ENCODE data around the gene MTG1. TPM values are rescaled to one million over a fixed set of nuclear protein-coding genes. Genes with fewer than 3 reads are reported as not detected.
"Not testable (repeated sequence)": the region's sequence is repeated elsewhere in the genome, so short reads cannot be mapped to it uniquely, and the experiment has no call there.

The MTG1 gene
- total RNA-seq, 1 donor from 2014 or later: 65.2 TPM

GRCh38 chr10:133405272-133405671 lies 11.3 kb downstream of the MTG1 start:
- Mint-ChIP-seq H3K27me3 (ENCODE audit: unreplicated experiment) (no peaks in the 10 kb centered on the region), H3K9me3 (ENCODE audit: unreplicated experiment) (peaks cover 21% of the 10 kb centered on the region), H3K4me3 (ENCODE audit: unreplicated experiment) (no peak overlapping the region), H3K36me3 (ENCODE audit: unreplicated experiment) (peaks cover 77% of the 10 kb centered on the region), H3K27ac (ENCODE audit: unreplicated experiment) (no peak overlapping the region), H3K4me1 (ENCODE audit: unreplicated experiment) (no peaks in the 10 kb centered on the region)
- DNase-seq (ENCODE audit: extremely low spot score, unreplicated experiment): no peak
- TF ChIP-seq CTCF (IDR thresholded peaks at IDR 0.05): no peak

- DNase-seq (ENCODE audit: extremely low spot score, unreplicated experiment): no peak
- no peak for TF ChIP-seq CTCF (IDR thresholded peaks at IDR 0.05)
- Mint-ChIP-seq H3K4me1 (ENCODE audit: unreplicated experiment) (no peaks in the 10 kb centered on the region), H3K9me3 (ENCODE audit: unreplicated experiment) (peaks cover 24% of the 10 kb centered on the region), H3K36me3 (ENCODE audit: unreplicated experiment) (peaks cover 81% of the 10 kb centered on the region), H3K4me3 (ENCODE audit: unreplicated experiment) (no peak overlapping the region), H3K27me3 (ENCODE audit: unreplicated experiment) (no peaks in the 10 kb centered on the region), H3K27ac (ENCODE audit: unreplicated experiment) (no peak overlapping the region)
Observed at GRCh38 chr10:133405844-133406527, 12.0 kb downstream of the MTG1 start.

GRCh38 chr10:133411523-133412380 lies 17.8 kb downstream of the MTG1 start:
- Mint-ChIP-seq H3K4me1 (ENCODE audit: unreplicated experiment) (no peaks in the 10 kb centered on the region), H3K36me3 (ENCODE audit: unreplicated experiment) (peaks cover 75% of the 10 kb centered on the region)

GRCh38 chr10:133412381-133412711 lies 18.4 kb downstream of the MTG1 start:
- peaks cover 43% of the 10 kb centered on the region for H3K9me3 Mint-ChIP-seq (ENCODE audit: unreplicated experiment)
- DNase-seq (ENCODE audit: extremely low spot score, unreplicated experiment): no peak
- H3K27me3 Mint-ChIP-seq (ENCODE audit: unreplicated experiment): no peaks in the 10 kb centered on the region
- H3K27ac Mint-ChIP-seq (ENCODE audit: unreplicated experiment): no peak overlapping the region
- H3K4me3 Mint-ChIP-seq (ENCODE audit: unreplicated experiment): no peak overlapping the region
- no peak for TF ChIP-seq CTCF (IDR thresholded peaks at IDR 0.05)
- peaks cover 69% of the 10 kb centered on the region for H3K36me3 Mint-ChIP-seq (ENCODE audit: unreplicated experiment)
- H3K4me1 Mint-ChIP-seq (ENCODE audit: unreplicated experiment): no peaks in the 10 kb centered on the region

More at GRCh38 chr10:133411523-133412380, 17.8 kb downstream of the MTG1 start:
- H3K9me3 Mint-ChIP-seq (ENCODE audit: unreplicated experiment): peaks cover 43% of the 10 kb centered on the region
- H3K4me3 Mint-ChIP-seq (ENCODE audit: unreplicated experiment): no peak overlapping the region
- no peaks in the 10 kb centered on the region for H3K27me3 Mint-ChIP-seq (ENCODE audit: unreplicated experiment)
- no peak overlapping the region for H3K27ac Mint-ChIP-seq (ENCODE audit: unreplicated experiment)
- DNase-seq (ENCODE audit: extremely low spot score, unreplicated experiment): no peak
- TF ChIP-seq CTCF (IDR thresholded peaks at IDR 0.05): no peak

GRCh38 chr10:133414401-133414800 lies 20.4 kb downstream of the MTG1 start:
- not testable (repeated sequence) for DNase-seq (ENCODE audit: extremely low spot score, unreplicated experiment); H3K4me3 Mint-ChIP-seq (ENCODE audit: unreplicated experiment); H3K27me3 Mint-ChIP-seq (ENCODE audit: unreplicated experiment); H3K4me1 Mint-ChIP-seq (ENCODE audit: unreplicated experiment); H3K27ac Mint-ChIP-seq (ENCODE audit: unreplicated experiment)
- peaks cover 27% of the 10 kb centered on the region for H3K9me3 Mint-ChIP-seq (ENCODE audit: unreplicated experiment)
- peaks cover 56% of the 10 kb centered on the region for H3K36me3 Mint-ChIP-seq (ENCODE audit: unreplicated experiment)

Measured in osteocyte (in vitro differentiated cells).